ENCODE data around the gene SLC35F2.
"Not testable (repeated sequence)": the region's sequence is repeated elsewhere in the genome, so short reads cannot be mapped to it uniquely, and the experiment has no call there.

Gene SLC35F2

DNA sequence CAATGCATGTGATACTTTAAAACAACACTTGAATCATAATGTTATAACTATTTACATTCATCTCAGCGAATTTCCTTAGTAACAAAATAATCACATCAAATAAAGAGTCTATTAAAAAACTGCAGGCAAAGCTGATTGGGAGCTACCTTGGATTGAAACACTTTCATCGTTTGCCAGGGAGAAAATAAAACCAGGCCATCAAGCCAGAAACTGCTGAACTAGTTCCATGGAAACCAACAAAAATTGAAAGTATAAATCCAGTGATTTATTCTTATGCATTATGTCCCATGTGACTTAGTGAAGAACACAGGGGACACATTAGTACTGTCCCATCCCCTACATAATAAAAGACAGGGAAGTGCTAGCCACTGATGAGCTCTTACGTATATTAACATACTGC lies 21.7 kb downstream of the SLC35F2 start:
- no peak for TF ChIP-seq CTCF (IDR thresholded peaks at IDR 0.05)

DNA sequence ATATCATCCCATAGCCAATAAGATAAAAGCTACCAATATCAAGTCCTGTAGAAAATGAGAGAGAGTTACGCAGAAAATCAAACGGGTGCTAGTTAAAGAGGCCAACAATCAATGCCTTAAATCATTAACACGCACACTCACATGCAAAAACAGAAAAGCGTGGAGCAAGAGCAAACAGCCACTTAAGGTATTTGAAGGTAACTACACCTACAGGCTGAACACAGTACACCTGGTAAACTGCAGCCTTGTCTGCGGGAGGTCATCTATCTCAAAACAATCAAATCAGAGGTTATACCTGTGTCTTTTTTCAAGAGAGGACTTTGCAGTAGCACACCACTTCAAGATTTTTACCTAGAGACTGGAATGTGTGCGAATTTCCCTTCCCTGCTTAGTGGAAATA lies 23.6 kb downstream of the SLC35F2 start:
- Histone ChIP-seq H3K27ac (no peak overlapping the region), H3K4me1 (ENCODE audit: control insufficient read depth in 1 of 2, insufficient read depth in 1 of 2, low read depth in 1 of 2, low read length in 1 of 2) (peaks cover 3 to 4% of the 10 kb centered on the region in 2 experiments), H3K27me3 (no peaks in the 10 kb centered on the region), H3K36me3 (no peaks in the 10 kb centered on the region), H3K4me3 (ENCODE audit: low read depth in 1 of 2, low read length in 1 of 2) (no peak overlapping the region), H3K9me3 (no peaks in the 10 kb centered on the region)
- TF ChIP-seq CTCF (IDR thresholded peaks at IDR 0.05): no peak

More for the DNA sequence above, 21.7 kb downstream of the SLC35F2 start:
- H3K4me1 ChIP-seq (ENCODE audit: control insufficient read depth in 1 of 2, insufficient read depth in 1 of 2, low read depth in 1 of 2, low read length in 1 of 2): peaks cover 15% of the 10 kb centered on the region in 2 experiments
- H3K9me3 ChIP-seq: no peaks in the 10 kb centered on the region
- H3K4me3 ChIP-seq (ENCODE audit: low read depth in 1 of 2, low read length in 1 of 2): no peak overlapping the region
- no peaks in the 10 kb centered on the region for H3K27me3 ChIP-seq
- no peaks in the 10 kb centered on the region for H3K36me3 ChIP-seq
- H3K27ac ChIP-seq: no peak overlapping the region

DNA sequence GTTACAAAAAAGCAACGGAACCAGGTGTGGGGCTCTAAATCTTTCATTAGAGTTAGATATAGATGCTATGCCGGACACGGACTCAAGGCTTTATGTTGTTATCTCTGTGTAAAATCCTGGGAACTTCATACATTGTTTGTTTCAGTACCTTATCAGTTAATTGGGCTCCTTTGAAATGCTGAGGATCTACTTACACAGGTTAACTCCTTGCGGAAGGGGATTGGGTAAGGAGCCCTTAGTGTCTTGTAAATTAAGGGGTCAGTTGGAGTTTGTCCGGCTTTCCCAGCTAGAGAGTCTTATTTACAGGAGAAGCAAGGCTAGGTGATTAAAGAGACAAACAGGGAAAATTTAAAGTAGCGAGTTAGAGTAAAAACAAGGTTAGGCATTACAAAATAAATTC lies 24.7 kb downstream of the SLC35F2 start:
- not testable (repeated sequence) for H3K9me3 ChIP-seq; H3K4me1 ChIP-seq (ENCODE audit: control insufficient read depth in 1 of 2, insufficient read depth in 1 of 2, low read depth in 1 of 2, low read length in 1 of 2); H3K27me3 ChIP-seq; H3K27ac ChIP-seq; H3K4me3 ChIP-seq (ENCODE audit: low read depth in 1 of 2, low read length in 1 of 2); H3K36me3 ChIP-seq

- no peak overlapping the region for H3K27ac ChIP-seq
- no peaks in the 10 kb centered on the region for H3K36me3 ChIP-seq
- no peaks in the 10 kb centered on the region for H3K9me3 ChIP-seq
- H3K4me3 ChIP-seq (ENCODE audit: low read depth in 1 of 2, low read length in 1 of 2): no peak overlapping the region
- TF ChIP-seq CTCF (IDR thresholded peaks at IDR 0.05): no peak
- no peaks in the 10 kb centered on the region for H3K4me1 ChIP-seq (ENCODE audit: control insufficient read depth in 1 of 2, insufficient read depth in 1 of 2, low read depth in 1 of 2, low read length in 1 of 2)
- no peaks in the 10 kb centered on the region for H3K27me3 ChIP-seq
Measured at GRCh38 chr11:107830915-107831540, 27.6 kb downstream of the SLC35F2 start.

DNA sequence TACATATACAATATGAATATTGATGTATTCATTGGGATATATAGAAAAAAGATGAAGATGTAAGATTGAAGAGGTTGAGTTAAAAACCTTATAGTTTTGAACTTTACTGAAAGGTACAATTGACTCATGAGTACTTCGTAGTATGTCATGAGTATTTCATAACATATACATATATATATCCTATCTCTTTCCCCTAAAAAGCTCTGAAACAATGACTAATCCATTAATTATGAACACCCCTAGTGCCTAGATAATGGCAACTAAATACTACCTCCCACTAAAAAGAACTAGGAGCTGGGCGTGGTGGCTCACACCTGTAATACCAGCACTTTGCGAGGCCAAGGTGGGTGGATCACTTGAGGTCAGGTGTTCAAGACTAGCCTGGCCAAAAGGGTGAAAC lies 31.5 kb downstream of the SLC35F2 start:
- Histone ChIP-seq H3K27me3 (no peaks in the 10 kb centered on the region), H3K36me3 (no peaks in the 10 kb centered on the region), H3K9me3 (no peaks in the 10 kb centered on the region), H3K4me3 (ENCODE audit: low read depth in 1 of 2, low read length in 1 of 2) (no peak overlapping the region), H3K4me1 (ENCODE audit: control insufficient read depth in 1 of 2, insufficient read depth in 1 of 2, low read depth in 1 of 2, low read length in 1 of 2) (no peaks in the 10 kb centered on the region), H3K27ac (no peak overlapping the region)
- no peak for TF ChIP-seq CTCF (IDR thresholded peaks at IDR 0.05)

- H3K9me3 ChIP-seq: no peaks in the 10 kb centered on the region
- TF ChIP-seq CTCF (IDR thresholded peaks at IDR 0.05): no peak
- no peaks in the 10 kb centered on the region for H3K4me1 ChIP-seq (ENCODE audit: control insufficient read depth in 1 of 2, insufficient read depth in 1 of 2, low read depth in 1 of 2, low read length in 1 of 2)
- H3K27me3 ChIP-seq: no peaks in the 10 kb centered on the region
- H3K27ac ChIP-seq: no peak overlapping the region
- no peak overlapping the region for H3K4me3 ChIP-seq (ENCODE audit: low read depth in 1 of 2, low read length in 1 of 2)
- H3K36me3 ChIP-seq: no peaks in the 10 kb centered on the region
Measured at GRCh38 chr11:107825875-107826274, 32.7 kb downstream of the SLC35F2 start.
